Mucosa of stomach (tissue), 1 donor: Measurements from ENCODE around the gene FTSJ1.

Source experiments
- H3K27me3 ChIP-seq: one replicate; pipeline ENCODE4 v1.7.0; 2013; ENCODE audit warnings: mild to moderate bottlenecking, low read length; ENCODE audit not compliant: control insufficient read depth, insufficient read depth
- H3K36me3 ChIP-seq: one replicate; pipeline ENCODE4 v1.7.0; 2013; ENCODE audit warnings: low read length; ENCODE audit not compliant: control insufficient read depth, insufficient read depth
- H3K4me1 ChIP-seq: one replicate; pipeline ENCODE4 v1.7.0; 2013; ENCODE audit warnings: mild to moderate bottlenecking, low read length; ENCODE audit not compliant: control insufficient read depth, insufficient read depth
- H3K4me3 ChIP-seq: one replicate; pipeline ENCODE4 v1.7.0; 2013; ENCODE audit warnings: low read length
- H3K9ac ChIP-seq: one replicate; pipeline ENCODE4 v1.7.0; 2013; ENCODE audit warnings: mild to moderate bottlenecking, low read length, moderate library complexity
- H3K9me3 ChIP-seq: one replicate; pipeline ENCODE4 v1.7.0; 2013; ENCODE audit warnings: mild to moderate bottlenecking, low read length, moderate library complexity; ENCODE audit not compliant: control insufficient read depth
- donor health status: Pancreatic carcinoma.

FTSJ1 gene

DNA sequence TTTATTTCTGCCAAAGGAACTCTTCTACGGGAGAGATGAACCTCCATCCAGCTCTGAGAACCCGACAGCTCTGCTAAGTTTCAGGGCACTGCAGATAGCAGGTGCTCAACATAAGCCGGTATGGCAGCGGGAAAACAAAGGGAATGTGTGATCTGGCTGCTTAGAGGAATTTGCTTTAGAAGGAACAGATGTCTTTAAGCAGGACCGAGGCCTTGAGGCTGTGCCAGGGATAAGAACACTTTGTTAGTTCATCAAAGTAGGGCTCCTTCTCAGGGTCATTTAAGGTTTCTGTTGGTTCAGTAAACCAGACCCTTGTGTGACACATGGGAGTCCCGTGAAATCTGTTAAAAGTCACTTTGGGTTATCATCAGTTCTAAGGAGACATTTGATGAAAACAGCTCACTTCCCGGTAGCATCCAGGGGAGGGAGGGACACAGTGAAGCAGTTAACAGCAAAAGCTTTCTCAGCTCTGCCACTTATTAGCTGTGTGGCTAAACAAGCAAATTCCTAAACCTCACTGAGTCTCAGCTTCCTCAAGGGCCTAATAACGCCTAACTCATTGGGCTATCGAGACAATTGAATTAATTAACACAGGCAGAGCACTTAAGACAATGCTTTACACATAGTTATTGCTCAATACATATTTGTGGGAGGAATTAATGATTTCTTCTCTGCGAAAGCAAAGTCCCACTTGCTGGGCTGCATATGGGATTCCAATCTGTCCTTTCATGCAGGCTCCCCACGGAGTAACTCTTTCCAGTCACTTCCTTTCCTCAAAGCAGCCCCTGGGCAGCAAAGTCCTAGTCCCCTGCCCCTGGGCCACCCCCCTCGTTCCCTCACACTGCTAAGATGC is 2.9 kb upstream of the FTSJ1 start:
- Histone ChIP-seq H3K27me3 (peaks cover 5% of the 10 kb centered on the region), H3K4me3 (no peak overlapping the region), H3K36me3 (no peaks in the 10 kb centered on the region), H3K9me3 (no peaks in the 10 kb centered on the region), H3K9ac (no peak overlapping the region), H3K4me1 (peaks cover 11% of the 10 kb centered on the region)

DNA sequence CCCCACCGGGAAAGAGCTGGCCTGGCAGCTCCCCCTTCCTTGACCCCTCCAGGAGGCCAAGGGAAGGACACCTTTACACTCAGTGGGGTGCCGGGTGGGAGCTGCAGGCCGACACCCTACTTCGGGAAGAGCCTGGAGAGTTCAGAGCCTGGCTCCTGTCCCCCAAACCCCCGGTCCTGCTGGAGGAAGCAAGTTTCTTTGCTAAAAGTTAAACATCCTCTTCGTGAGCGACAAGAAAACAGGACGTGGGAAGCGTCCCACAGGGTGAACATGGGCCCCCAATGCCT is 2.4 kb upstream of the FTSJ1 start:
- H3K9me3 ChIP-seq, result no peaks in the 10 kb centered on the region
- peaks cover 10% of the 10 kb centered on the region for H3K4me1 ChIP-seq
- no peak overlapping the region for H3K9ac ChIP-seq
- peaks cover 4% of the 10 kb centered on the region for H3K27me3 ChIP-seq
- H3K4me3 ChIP-seq, result no peak overlapping the region
- H3K36me3 ChIP-seq, result no peaks in the 10 kb centered on the region

DNA sequence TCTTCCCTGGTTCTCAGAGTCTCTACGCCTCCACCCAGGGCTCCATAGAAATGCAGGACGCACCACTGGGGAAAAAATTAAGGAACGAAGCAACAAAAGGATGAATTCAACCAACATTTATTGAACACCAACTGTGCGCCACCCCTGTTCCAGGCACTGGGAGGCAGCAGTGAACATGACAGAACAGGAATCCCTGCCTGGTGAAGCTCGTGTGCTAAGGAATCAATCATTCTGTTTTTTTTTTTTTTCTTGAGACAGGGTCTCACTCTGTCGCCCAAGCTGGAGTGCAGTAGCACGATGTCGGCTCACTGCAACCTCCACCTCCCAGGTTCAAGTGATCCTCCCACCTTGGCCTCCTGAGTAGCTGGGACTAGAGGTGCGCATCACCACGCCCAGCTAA is 1.9 kb upstream of the FTSJ1 start:
- Histone ChIP-seq H3K27me3 (no peaks in the 10 kb centered on the region), H3K36me3 (no peaks in the 10 kb centered on the region), H3K4me1 (peaks cover 10% of the 10 kb centered on the region), H3K4me3 (no peak overlapping the region), H3K9me3 (no peaks in the 10 kb centered on the region), H3K9ac (no peak overlapping the region)

DNA sequence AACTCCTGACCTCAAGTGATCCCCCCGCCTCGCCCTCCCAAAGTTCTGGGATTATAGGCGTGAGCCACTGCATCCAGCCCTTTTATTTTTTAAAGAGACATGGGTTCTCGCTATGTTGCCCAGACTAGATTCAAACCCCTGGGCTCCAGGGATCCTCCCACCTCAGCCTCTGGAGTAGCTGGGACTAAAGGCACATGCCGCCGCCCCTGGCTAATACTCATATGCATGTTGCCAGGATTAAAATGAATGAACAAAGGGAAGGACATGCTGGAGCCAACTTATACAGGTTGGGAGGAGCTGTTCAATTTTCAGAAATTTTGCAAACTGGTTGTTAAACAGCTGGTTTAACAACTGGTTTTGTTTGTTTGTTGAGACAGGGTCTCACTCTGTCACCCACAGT is 1.4 kb upstream of the FTSJ1 start:
- Histone ChIP-seq H3K4me3 (no peak overlapping the region), H3K36me3 (no peaks in the 10 kb centered on the region), H3K9me3 (no peaks in the 10 kb centered on the region)

DNA sequence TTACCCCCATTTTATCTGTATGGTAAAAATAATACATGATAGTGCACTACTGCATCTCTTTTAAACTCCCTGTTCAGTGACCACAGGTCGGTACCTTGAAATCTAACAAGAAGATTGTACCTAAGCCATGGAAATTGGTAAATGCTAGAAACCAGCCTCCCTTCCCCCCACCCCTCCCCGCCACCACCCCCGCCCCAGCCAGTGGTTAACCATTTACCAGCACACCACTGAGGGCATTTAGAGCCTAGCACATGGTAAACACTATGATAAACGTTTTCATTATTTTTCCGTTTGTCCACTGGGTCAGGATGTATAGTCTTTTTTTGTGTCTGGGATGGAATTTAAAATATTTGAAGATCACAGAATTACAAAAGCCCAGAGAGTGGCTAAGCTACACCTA is 703 bp upstream of the FTSJ1 start:
- H3K9me3 ChIP-seq, result no peaks in the 10 kb centered on the region
- no peaks in the 10 kb centered on the region for H3K27me3 ChIP-seq
- H3K4me1 ChIP-seq, result peaks cover under 1% of the 10 kb centered on the region
- no peaks in the 10 kb centered on the region for H3K36me3 ChIP-seq
- H3K9ac ChIP-seq, result no peak overlapping the region
- H3K4me3 ChIP-seq, result peak overlapping the region; percentile 60

More for the DNA sequence above, 1.4 kb upstream of the FTSJ1 start:
- peaks cover 7% of the 10 kb centered on the region for H3K4me1 ChIP-seq
- H3K9ac ChIP-seq, result no peak overlapping the region
- H3K27me3 ChIP-seq, result no peaks in the 10 kb centered on the region

DNA sequence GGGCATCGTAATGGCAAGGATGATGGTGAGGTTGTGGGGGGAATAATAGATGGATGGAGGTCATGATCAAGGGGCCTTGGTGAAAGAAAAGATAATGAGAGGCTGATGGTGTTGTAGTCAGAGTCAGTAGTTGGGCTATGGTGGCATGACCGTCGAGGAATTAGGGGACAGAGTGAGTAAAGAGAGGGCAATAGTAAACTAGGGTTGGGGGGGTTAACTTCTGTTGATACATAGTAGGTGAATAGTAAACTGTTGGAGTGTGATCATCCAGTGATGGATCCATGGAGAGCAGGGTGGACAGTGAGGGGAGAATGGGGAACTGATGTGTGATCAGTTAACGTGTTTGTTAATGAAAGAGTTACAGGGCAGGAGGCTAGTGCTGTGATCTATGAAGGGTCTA is 920 bp downstream of the FTSJ1 start:
- Histone ChIP-seq H3K9ac (peak overlapping the region; percentile 83), H3K27me3 (no peaks in the 10 kb centered on the region), H3K36me3 (no peaks in the 10 kb centered on the region), H3K4me3 (peak overlapping the region; percentile 60), H3K9me3 (no peaks in the 10 kb centered on the region), H3K4me1 (no peaks in the 10 kb centered on the region)

DNA sequence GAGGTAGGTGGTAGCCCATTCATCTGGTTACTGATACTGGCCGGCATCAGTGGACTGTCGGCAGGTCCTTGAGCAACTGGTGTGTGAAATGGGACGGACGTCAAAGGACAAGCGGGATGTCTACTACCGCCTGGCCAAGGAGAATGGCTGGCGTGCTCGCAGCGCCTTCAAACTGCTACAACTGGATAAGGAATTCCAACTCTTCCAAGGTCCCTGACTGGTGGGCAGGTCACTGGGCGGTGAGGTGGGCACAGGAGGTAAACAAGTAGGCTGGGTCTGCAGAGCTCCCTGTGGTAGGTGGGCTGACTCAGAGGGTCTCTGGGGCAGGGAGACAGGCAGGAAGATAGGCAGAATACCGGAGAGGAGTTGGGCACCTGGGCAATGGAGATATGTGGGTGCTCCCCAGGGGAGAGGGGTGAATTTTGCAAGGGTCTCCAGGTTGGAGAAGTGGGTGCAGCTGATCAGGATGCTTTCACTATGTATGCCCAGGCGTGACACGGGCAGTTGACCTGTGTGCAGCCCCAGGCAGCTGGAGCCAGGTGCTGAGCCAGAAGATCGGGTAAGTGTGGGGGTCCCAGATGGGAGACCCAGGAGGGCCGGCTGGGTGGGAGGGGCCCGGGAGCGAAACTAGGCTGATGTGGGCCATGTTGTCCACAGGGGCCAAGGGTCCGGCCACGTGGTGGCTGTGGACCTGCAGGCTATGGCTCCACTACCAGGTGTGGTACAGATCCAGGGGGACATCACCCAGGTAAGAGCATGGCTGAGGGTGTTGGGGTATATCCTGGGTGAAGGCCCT is 2.2 kb downstream of the FTSJ1 start:
- H3K36me3 ChIP-seq, result no peaks in the 10 kb centered on the region
- H3K9ac ChIP-seq, result no peak overlapping the region
- H3K27me3 ChIP-seq, result no peaks in the 10 kb centered on the region
- no peak overlapping the region for H3K4me3 ChIP-seq
- H3K9me3 ChIP-seq, result no peaks in the 10 kb centered on the region
- no peaks in the 10 kb centered on the region for H3K4me1 ChIP-seq

DNA sequence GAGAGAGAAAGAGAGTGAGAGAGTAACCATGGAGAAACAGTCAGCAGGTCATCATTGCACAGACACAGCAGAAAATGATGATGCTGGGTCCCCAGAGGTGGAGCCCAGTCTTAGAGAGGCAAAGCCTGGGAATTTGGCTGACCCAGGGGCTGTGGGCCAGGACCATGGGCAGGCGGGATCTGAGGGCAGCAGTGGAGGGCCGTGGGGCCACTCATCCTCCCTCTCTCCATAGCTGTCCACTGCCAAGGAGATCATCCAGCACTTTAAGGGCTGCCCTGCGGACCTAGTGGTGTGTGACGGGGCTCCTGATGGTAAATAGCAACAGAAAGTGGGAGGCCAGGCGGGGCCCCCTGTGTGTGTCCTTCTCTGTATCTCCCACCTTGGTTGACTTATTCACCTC is 2.8 kb downstream of the FTSJ1 start:
- Histone ChIP-seq H3K9me3 (no peaks in the 10 kb centered on the region), H3K36me3 (no peaks in the 10 kb centered on the region), H3K4me3 (no peak overlapping the region), H3K9ac (no peak overlapping the region), H3K4me1 (no peaks in the 10 kb centered on the region), H3K27me3 (no peaks in the 10 kb centered on the region)

DNA sequence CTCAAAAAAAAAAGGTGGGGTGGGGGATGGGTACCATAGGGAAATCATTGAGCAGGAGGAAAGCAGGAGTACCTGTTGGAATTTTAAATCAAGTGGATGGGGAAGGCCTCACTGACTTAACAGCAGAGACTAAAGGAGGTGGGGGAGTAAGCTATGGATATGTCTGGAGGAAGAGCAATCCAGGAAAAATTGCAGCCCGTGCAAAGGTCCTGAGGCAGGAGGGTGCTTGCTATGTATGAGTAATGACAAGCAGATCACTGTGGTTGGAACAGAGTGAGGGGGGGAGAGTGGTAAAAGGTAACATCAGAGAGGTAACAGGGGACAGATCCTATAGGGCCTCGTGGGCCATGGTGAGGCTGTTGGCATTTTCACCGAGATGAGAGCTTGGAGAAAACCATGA is 4.1 kb downstream of the FTSJ1 start:
- Histone ChIP-seq H3K27me3 (no peaks in the 10 kb centered on the region), H3K4me1 (no peaks in the 10 kb centered on the region), H3K9ac (no peak overlapping the region), H3K4me3 (no peak overlapping the region), H3K9me3 (no peaks in the 10 kb centered on the region), H3K36me3 (no peaks in the 10 kb centered on the region)

DNA sequence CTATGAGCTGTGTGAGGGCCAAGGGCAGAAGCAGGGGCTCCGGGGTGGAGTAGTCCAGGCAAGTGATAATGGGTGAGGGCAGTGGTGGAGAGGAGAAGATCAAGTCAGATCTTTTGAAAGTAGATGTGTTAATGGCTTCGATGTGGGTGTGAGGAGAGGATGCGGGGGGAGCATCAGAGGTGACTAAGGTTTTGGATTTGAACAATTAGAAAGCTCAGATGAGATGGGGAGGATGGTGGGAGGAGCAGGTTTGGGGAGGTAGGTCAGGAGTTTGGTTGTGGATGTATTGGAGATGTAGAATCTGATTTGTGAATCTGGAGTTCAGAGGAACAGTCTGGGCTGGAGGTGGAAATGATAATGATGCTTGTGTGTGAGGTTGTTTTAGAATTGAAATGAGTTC is 4.6 kb downstream of the FTSJ1 start:
- Histone ChIP-seq H3K9ac (no peak overlapping the region), H3K4me3 (no peak overlapping the region), H3K9me3 (no peaks in the 10 kb centered on the region), H3K27me3 (no peaks in the 10 kb centered on the region), H3K4me1 (no peaks in the 10 kb centered on the region), H3K36me3 (no peaks in the 10 kb centered on the region)

DNA sequence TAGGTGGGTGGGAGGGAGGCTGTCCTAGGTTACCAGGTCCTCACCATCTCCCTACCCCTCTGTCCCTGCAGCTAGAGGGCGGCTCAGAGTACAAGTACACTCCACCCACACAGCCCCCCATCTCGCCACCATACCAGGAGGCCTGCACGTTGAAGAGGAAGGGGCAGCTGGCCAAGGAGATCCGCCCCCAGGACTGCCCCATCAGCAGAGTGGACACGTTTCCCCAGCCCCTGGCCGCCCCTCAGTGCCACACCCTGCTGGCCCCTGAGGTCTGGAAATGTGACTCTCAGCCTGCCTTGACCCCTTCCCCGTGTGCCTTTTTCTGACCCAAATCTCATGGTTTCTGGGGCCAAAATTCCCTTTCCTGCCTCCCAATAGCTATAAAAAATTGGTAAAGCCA is 6.5 kb downstream of the FTSJ1 start:
- H3K4me3 ChIP-seq, result no peak overlapping the region
- no peaks in the 10 kb centered on the region for H3K9me3 ChIP-seq
- H3K27me3 ChIP-seq, result no peaks in the 10 kb centered on the region
- H3K4me1 ChIP-seq, result peaks cover 5% of the 10 kb centered on the region
- H3K9ac ChIP-seq, result no peak overlapping the region
- H3K36me3 ChIP-seq, result no peaks in the 10 kb centered on the region

DNA sequence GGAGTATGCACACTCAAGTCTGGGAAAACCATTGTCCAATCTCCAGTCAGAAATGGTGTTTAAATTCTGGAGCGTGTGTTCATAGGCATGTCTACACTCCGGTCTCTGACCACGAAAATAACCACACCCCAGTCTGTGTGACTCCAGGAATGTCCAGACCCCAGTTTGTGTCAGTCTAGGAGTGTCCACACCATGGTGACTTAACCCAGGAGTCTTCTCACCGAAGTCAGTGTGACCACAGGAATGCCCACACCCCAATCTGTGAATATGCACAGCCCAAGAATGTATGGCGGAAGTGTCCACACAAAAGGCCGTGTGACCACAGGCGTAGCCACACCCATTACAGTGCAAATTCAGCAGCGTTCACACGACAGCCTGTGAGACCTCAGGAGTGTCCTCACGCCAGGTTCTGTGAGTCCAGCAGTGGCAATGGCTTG is 11.4 kb downstream of the FTSJ1 start:
- no peak overlapping the region for H3K4me3 ChIP-seq
- H3K9me3 ChIP-seq, result no peaks in the 10 kb centered on the region
- peaks cover 11% of the 10 kb centered on the region for H3K4me1 ChIP-seq
- no peak overlapping the region for H3K9ac ChIP-seq
- H3K36me3 ChIP-seq, result no peaks in the 10 kb centered on the region
- no peaks in the 10 kb centered on the region for H3K27me3 ChIP-seq
